ENCODE results near the gene FTCDNL1.

FTCDNL1 gene

GRCh38 chr2:199842631-199843395, 8.2 kb downstream of the FTCDNL1 start:
- no peak for DNase-seq (ENCODE audit: low read depth in 1 of 2, low spot score in 1 of 2)

DNA sequence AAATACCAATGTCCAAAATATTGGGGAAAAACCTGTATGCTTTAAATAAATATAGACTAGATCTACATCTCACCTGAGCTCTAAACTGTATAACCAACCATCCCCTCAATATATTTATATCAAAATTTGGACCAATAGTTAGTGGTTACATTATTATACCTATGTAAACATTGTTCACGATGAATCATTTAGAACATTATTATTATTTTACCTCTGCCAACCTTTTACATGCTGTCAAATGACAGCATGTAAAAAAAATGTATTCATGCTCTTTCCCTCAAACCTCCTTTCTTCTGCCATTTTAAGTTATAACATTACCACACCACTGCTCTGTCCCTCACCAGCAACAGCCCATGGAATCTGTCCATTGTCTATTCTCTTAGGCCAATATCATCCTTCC, 9.6 kb downstream of the FTCDNL1 start:
- DNase-seq (ENCODE audit: low read depth in 1 of 2, low spot score in 1 of 2), result no peak

GRCh38 chr2:199838399-199838798, 12.6 kb downstream of the FTCDNL1 start:
- no peak for DNase-seq (ENCODE audit: low read depth in 1 of 2, low spot score in 1 of 2)

DNA sequence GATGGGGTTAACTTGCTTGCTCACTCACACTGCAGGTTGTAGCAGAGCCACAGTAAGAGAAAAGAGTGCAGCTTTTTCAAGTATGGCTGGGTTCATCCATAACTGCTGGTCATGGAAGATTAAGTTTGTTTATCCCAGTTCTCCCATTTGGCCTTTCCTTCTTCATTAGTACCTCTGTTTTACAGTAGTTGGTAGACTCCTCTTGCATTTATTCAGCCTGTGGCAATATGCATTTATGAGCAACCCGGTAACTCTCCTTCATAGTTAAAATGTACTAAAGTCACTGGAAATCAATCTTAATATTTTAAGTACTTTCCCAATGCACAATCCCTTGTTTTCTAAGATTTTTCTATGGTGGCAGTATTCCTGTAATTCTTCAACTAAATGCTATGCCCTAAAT, 14.0 kb downstream of the FTCDNL1 start:
- DNase-seq (ENCODE audit: low read depth in 1 of 2, low spot score in 1 of 2), result no peak

DNA sequence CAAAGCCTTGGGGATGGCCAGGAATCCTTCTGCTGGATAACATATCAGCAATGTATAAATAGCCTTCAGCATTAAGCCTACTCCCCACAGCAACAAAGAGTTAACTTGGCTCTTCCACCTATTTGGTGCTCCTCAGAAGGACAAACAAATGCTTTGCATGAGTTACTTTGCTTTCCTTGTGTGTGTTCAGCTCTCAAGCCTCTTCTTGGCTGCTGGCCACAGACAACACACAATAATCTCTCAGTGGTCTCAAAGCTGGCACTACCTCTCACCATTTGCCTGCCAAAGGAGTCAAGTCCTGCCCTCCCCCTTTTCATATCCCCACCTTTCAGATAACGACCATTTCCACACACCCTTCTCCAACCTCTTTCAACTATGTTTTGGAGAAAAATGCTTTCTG, 17.5 kb downstream of the FTCDNL1 start:
- no peak for DNase-seq (ENCODE audit: low read depth in 1 of 2, low spot score in 1 of 2)

DNA sequence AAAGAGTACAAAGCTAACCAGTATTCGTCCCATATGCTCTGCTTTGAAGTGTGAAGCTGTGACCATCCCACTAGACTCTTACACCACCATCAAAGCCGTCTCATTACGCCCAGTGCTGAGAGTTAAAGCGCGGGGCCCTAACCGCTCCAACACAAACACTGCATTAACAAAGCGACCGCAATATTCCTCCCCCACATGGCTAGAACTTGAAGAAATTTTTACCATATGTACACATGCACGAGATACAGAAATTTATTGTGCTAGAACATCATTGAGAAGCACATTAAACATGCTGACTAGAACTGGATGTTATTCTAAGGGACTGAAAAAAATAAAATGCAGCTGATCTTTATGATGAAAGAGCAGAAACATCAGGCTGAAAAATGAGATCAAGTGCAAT, 20.5 kb downstream of the FTCDNL1 start:
- no peak for DNase-seq (ENCODE audit: low read depth in 1 of 2, low spot score in 1 of 2)

DNA sequence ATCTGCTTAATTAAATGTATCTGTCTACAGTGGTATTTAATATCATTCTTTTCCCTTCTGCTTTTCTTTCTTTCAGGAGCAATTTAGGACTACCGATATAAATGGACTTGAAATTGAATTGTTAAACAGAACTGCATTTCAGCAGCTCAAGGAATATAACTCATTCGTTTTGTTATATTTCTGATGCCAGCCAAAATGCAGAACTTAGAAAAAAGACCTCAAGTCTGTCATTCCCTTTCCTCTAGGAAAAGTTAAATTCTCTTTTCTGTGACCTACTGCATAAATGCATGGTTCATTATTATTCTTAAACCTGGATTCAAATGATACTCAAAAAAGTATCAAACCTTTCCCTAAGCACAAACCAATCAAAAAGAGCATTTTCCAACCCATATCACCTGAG, 21.4 kb downstream of the FTCDNL1 start:
- no peak for DNase-seq (ENCODE audit: low read depth in 1 of 2, low spot score in 1 of 2)

DNA sequence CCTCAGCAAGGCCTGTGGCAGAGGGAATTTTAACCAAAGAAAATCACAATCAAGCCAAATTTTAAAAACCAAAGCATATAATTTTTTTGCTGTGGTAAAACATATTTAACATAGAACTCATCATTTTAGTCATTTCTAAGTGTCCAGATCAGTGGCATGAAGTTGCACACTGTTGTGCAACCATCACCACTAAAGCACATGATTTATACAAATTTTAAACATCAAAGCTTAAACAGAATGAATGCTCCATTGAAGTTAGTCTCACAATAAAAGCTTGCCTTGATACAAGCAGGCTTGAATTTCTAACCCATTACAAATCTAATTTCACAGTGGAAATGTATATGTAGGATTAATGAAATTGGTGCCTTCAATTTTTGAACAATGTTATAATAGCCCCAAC, 31.2 kb downstream of the FTCDNL1 start:
- DNase-seq (ENCODE audit: low read depth in 1 of 2, low spot score in 1 of 2), result no peak

GRCh38 chr2:199818754-199819153, 32.2 kb downstream of the FTCDNL1 start:
- no peak for DNase-seq (ENCODE audit: low read depth in 1 of 2, low spot score in 1 of 2)

- no peak for DNase-seq (ENCODE audit: low read depth in 1 of 2, low spot score in 1 of 2)
These were observed 33.0 kb downstream of the FTCDNL1 start for GRCh38 chr2:199818026-199818425.

- DNase-seq (ENCODE audit: low read depth in 1 of 2, low spot score in 1 of 2), result no peak
These were observed 36.2 kb downstream of the FTCDNL1 start for GRCh38 chr2:199814817-199815211.

GRCh38 chr2:199814101-199814816, 36.7 kb downstream of the FTCDNL1 start:
- no peak for DNase-seq (ENCODE audit: low read depth in 1 of 2, low spot score in 1 of 2)

DNA sequence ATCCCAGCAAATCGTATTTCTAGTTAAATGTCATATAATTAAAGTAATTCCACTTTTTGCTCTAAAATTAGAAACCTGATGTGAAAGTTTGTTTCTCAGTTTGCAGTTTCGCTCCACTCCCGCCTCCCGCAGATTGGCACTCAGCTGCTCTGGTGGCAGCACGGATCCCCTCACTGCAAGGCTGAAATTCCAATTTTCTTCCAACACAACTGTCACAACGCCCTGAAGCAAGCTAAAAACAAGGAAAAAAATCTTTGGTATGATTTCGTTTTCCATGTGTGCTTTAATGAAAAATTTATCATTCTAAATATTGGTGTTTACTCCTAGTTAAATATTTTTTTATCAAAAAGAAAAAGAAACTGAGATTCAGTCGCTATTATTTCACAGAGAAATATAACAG, 38.5 kb downstream of the FTCDNL1 start:
- no peak for DNase-seq (ENCODE audit: low read depth in 1 of 2, low spot score in 1 of 2)

DNA sequence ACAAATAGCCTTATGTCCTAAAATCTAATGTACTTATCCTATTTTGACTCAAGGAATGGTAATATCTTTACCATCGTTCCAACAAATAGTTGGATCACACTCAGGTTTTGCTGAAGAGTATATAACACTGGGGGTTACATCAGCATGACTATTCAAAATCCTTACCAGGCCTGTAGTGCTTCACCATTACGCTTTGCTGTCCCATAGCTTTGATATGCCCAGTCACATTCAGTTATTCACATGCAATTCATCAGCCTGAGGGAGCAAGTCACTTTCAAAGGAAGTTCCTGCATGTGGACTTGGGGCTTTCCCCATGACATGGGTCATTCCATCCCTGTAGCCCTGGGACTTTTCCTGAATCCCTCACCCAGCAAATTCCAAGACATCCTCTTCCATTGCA, 39.6 kb downstream of the FTCDNL1 start:
- no peak for DNase-seq (ENCODE audit: low read depth in 1 of 2, low spot score in 1 of 2)

GRCh38 chr2:199810422-199811171, 40.4 kb downstream of the FTCDNL1 start:
- DNase-seq (ENCODE audit: low read depth in 1 of 2, low spot score in 1 of 2), result no peak

- no peak for DNase-seq (ENCODE audit: low read depth in 1 of 2, low spot score in 1 of 2)
These were observed 43.0 kb downstream of the FTCDNL1 start for GRCh38 chr2:199807966-199808365.

GRCh38 chr2:199806179-199806578, 44.8 kb downstream of the FTCDNL1 start:
- no peak for DNase-seq (ENCODE audit: low read depth in 1 of 2, low spot score in 1 of 2)

DNA sequence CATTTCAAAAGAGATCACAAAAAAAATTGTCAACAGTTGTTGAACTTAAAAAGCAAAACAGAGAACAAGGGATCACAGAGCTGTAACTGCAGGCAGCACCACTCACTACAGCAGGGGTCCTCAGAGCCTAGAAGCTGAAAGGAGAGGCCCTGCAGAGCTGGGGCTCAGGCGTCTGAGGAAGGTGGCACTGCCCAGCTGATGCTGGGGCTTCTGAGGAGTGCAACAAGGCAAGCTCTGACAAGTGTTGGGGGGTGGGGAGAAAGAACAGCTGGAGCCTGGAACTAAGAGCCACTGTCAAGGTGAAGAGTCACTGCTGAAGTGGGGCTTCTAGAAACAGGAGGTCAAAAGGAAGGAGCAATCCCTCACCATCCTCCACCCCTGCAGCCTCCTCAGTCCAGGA, 46.2 kb downstream of the FTCDNL1 start:
- DNase-seq (ENCODE audit: low read depth in 1 of 2, low spot score in 1 of 2), result no peak

DNA sequence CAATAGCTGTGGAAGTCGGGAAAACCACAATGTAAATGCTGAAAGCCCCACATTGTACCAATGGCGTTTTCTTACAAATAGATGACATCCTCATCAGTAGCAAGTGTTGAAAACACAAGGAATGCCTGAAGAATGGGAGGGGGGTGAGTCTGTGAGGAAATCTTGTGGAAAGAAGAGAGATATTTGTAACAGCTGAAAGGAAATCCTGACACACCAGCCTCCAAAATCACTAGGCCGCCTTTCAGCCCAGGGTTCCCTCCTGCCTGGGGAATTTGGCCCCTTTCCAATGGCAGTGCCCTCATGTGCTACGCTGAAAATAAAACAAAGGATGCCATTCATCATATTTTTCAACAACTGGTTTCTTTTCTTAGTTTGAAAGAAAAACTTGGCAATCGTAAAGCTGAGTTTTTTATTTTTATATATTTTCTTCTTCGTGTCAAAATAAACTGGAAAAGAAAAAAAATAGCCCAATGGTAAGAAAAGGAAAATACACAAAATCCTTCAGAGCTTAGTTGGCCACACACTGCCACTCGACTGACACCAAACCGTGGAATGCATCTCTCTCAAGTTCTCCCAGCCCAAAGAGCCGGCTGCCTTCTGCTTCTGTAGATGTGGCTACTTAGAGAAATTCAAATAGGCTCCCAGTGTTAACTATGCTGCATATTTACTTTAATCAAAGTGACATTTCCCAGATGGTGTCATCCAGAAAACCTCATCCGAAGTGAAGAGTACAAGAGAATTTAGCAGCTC, 52.0 kb downstream of the FTCDNL1 start:
- DNase-seq (ENCODE audit: low read depth in 1 of 2, low spot score in 1 of 2), result no peak

DNA sequence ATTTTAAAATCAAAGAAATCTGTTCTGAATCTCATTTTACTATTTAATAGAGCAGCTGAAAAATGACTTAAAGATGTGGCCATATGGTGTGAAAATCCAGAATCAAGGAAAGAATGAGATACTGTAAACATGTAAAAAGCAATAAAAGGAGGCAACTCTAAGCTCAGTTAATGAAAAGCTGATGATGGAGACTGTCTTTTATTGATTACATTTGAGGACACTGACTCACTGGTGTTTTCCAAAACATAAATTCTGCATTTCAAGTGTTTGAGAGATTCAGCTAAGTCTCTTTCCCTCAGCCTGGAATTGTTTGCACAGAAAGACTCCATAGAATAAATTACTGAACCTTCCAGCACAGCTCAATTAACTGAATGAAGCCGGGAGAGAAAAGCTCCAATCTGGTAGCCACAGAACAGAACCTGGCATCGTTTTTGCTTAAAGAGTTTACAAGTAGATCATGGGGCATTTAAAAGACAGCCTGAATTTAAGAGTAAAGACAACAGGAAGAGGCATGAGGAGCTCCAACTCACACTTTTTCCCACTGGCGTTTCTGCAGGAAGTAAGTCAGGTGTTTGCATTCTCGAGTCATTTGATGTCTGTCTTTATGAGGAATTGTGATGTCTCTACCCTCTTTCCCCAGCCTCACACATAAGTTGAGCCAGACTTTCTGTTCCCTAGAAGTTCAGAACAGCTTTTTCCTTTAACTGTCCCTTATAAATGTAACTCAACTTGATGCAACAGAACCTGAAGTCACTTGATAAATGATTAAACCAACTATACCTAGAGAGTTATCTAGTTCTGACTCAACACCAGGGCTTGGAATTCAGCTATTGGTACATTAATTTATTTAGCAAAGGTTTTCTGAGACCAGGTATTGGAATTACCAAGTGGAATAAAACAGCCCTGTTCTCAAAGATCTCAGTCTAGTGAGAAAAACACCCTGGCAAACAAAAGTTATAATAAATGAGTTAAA, 53.3 kb downstream of the FTCDNL1 start:
- no peak for DNase-seq (ENCODE audit: low read depth in 1 of 2, low spot score in 1 of 2)
